ENCODE results near the gene ZNF330. TPM values are rescaled to one million over a fixed set of nuclear protein-coding genes. Genes with fewer than 3 reads are reported as not detected.

Gene ZNF330
- total RNA-seq, 1 experiment from 2014 or later = 18.6 TPM

GRCh38 chr4:141229408-141230101 lies 8.9 kb downstream of the ZNF330 start:
- no peak overlapping the region for H3K4me3 Mint-ChIP-seq (ENCODE audit: low read depth, unreplicated experiment)
- BruUV-seq (replicated peaks) = no TSS peak
- H3K9me3 Mint-ChIP-seq (ENCODE audit: low read depth, unreplicated experiment) = no peaks in the 10 kb centered on the region
- H3K27ac Mint-ChIP-seq (ENCODE audit: unreplicated experiment) = no peak overlapping the region
- CTCF ChIA-PET = no interaction called here
- peaks cover 22% of the 10 kb centered on the region for H3K36me3 Mint-ChIP-seq (ENCODE audit: insufficient read depth, unreplicated experiment)
- intact Hi-C loops (cut with micrococcal nuclease; ENCODE audit: unreplicated experiment) = no loop called here
- TF ChIP-seq CTCF (IDR thresholded peaks at IDR 0.05; ENCODE audit: unreplicated experiment) = no peak
- no peaks in the 10 kb centered on the region for H3K4me1 Mint-ChIP-seq (ENCODE audit: low read depth, unreplicated experiment)
- DNase-seq = no peak
- no peaks in the 10 kb centered on the region for H3K27me3 Mint-ChIP-seq (ENCODE audit: unreplicated experiment)

- TF ChIP-seq CTCF (IDR thresholded peaks at IDR 0.05; ENCODE audit: unreplicated experiment) = no peak
- intact Hi-C loops (cut with micrococcal nuclease; ENCODE audit: unreplicated experiment) = no loop called here
- CTCF ChIA-PET = no interaction called here
- Mint-ChIP-seq H3K36me3 (ENCODE audit: insufficient read depth, unreplicated experiment) (peaks cover 18% of the 10 kb centered on the region), H3K4me3 (ENCODE audit: low read depth, unreplicated experiment) (no peak overlapping the region), H3K4me1 (ENCODE audit: low read depth, unreplicated experiment) (no peaks in the 10 kb centered on the region), H3K27ac (ENCODE audit: unreplicated experiment) (no peak overlapping the region), H3K27me3 (ENCODE audit: unreplicated experiment) (no peaks in the 10 kb centered on the region), H3K9me3 (ENCODE audit: low read depth, unreplicated experiment) (no peaks in the 10 kb centered on the region)
- BruUV-seq (replicated peaks) = no TSS peak
- DNase-seq = no peak
Observed at GRCh38 chr4:141233673-141234072, 13.0 kb downstream of the ZNF330 start.

- CTCF ChIA-PET = interaction anchor here (0.5 kb wide), 1 partner anchor 1228 kb away, joined by 3 read pairs; no protein-coding TSS in a partner anchor
- no TSS peak for BruUV-seq (replicated peaks)
Observed at GRCh38 chr4:141238186-141238585, 17.5 kb downstream of the ZNF330 start.

GRCh38 chr4:141240259-141240658 lies 19.6 kb downstream of the ZNF330 start:
- H3K27ac Mint-ChIP-seq (ENCODE audit: unreplicated experiment) = no peak overlapping the region
- CTCF ChIA-PET = no interaction called here
- DNase-seq = no peak
- TF ChIP-seq CTCF (IDR thresholded peaks at IDR 0.05; ENCODE audit: unreplicated experiment) = no peak
- H3K4me3 Mint-ChIP-seq (ENCODE audit: low read depth, unreplicated experiment) = no peak overlapping the region
- H3K9me3 Mint-ChIP-seq (ENCODE audit: low read depth, unreplicated experiment) = no peaks in the 10 kb centered on the region
- intact Hi-C loops (cut with micrococcal nuclease; ENCODE audit: unreplicated experiment) = no loop called here
- no TSS peak for BruUV-seq (replicated peaks)
- no peaks in the 10 kb centered on the region for H3K4me1 Mint-ChIP-seq (ENCODE audit: low read depth, unreplicated experiment)
- H3K36me3 Mint-ChIP-seq (ENCODE audit: insufficient read depth, unreplicated experiment) = no peaks in the 10 kb centered on the region
- no peaks in the 10 kb centered on the region for H3K27me3 Mint-ChIP-seq (ENCODE audit: unreplicated experiment)

More at GRCh38 chr4:141238186-141238585, 17.5 kb downstream of the ZNF330 start:
- intact Hi-C loops (cut with micrococcal nuclease; ENCODE audit: unreplicated experiment) = no loop called here
- no peaks in the 10 kb centered on the region for H3K4me1 Mint-ChIP-seq (ENCODE audit: low read depth, unreplicated experiment)
- H3K36me3 Mint-ChIP-seq (ENCODE audit: insufficient read depth, unreplicated experiment) = peaks cover 7% of the 10 kb centered on the region
- no peaks in the 10 kb centered on the region for H3K27me3 Mint-ChIP-seq (ENCODE audit: unreplicated experiment)
- no peak for TF ChIP-seq CTCF (IDR thresholded peaks at IDR 0.05; ENCODE audit: unreplicated experiment)
- no peak for DNase-seq
- no peak overlapping the region for H3K27ac Mint-ChIP-seq (ENCODE audit: unreplicated experiment)
- H3K4me3 Mint-ChIP-seq (ENCODE audit: low read depth, unreplicated experiment) = no peak overlapping the region
- no peaks in the 10 kb centered on the region for H3K9me3 Mint-ChIP-seq (ENCODE audit: low read depth, unreplicated experiment)

All from Calu3 (cell line).